ENCODE data around the gene SPAG7. TPM values are rescaled to one million over a fixed set of nuclear protein-coding genes. Genes with fewer than 3 reads are reported as not detected.
A peak's percentile ranks its signal among the peaks of the same experiment; 100 is the strongest.

SPAG7 gene
- total RNA-seq, 1 experiment from 2014 or later = 97.3 TPM

DNA sequence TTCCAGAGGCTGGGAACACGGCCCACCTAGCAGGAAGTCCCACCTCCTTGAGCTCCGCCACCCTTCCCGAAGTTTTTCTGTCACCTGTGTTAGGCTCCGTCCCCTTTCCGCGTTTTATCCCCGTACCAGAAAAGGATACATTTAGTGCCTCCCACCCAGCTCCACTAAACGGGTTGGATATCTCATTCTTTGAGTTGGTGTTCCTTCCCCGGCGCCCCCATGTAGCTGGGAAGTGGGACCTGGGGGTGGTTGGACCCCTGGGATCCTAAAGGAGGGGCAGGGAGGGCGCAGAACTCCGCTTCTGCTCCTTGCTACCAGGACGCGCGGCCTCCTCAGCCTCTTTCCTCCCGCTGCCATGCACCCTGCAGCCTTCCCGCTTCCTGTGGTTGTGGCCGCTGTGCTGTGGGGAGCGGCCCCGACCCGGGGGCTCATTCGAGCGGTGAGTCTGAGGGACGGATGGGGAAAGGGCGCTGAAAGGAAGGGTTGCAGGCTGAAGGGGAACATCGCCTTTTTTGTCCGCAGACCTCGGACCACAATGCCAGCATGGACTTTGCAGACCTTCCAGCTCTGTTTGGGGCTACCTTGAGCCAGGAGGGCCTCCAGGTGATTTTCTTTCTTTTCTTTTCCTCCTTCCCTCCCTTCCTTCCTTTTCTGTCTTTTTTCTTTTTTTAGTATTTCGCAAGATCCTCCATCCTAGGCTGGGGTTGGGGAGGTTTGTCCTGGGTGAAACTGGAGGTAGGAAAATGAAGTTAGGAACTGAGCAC is 26.9 kb downstream of the SPAG7 start:
- ChIA-PET POLR2A (interaction anchor here (0.7 to 2.6 kb wide), 8 partner anchors 8 to 57 kb away, joined by 3 to 38 read pairs (median 3); partner anchors contain the start of genes CHRNE, GP1BA, INCA1 and KIF1C), CTCF (interaction anchor here (0.5 to 2.6 kb wide), 16 partner anchors 10 to 498 kb away, joined by 3 to 38 read pairs (median 5); partner anchors contain the start of genes C1QBP, CAMTA2, CHRNE and ENO3)
- TF ChIP-seq, protein P1, sequence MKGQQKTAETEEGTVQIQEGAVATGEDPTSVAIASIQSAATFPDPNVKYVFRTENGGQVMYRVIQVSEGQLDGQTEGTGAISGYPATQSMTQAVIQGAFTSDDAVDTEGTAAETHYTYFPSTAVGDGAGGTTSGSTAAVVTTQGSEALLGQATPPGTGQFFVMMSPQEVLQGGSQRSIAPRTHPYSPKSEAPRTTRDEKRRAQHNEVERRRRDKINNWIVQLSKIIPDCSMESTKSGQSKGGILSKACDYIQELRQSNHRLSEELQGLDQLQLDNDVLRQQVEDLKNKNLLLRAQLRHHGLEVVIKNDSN (CRISPR knock-in tag; IDR thresholded peaks at IDR 0.05) = no peak
- TF ChIP-seq ZNF263 (CRISPR knock-in tag; IDR thresholded peaks at IDR 0.05; ENCODE audit: low read depth) (no peak), MXD4 (CRISPR knock-in tag; IDR thresholded peaks at IDR 0.05; ENCODE audit: borderline replicate concordance) (no peak), MYBL2 (CRISPR knock-in tag; IDR thresholded peaks at IDR 0.05) (no peak), RORB (CRISPR knock-in tag; IDR thresholded peaks at IDR 0.05) (no peak), ZNF416 (CRISPR knock-in tag; IDR thresholded peaks at IDR 0.05) (no peak), TCF7 (CRISPR knock-in tag; IDR thresholded peaks at IDR 0.05; ENCODE audit: low read depth) (no peak), ZNF138 (CRISPR knock-in tag; conservative IDR thresholded peaks at IDR 0.05) (no peak), ETV6 (CRISPR knock-in tag; IDR thresholded peaks at IDR 0.05) (peak; percentile 76), SMAD3 (CRISPR knock-in tag; IDR thresholded peaks at IDR 0.05; ENCODE audit: borderline replicate concordance) (0 out of 2 replicates have a peak, but pooled peaks have one; percentile 17), TEAD1 (CRISPR knock-in tag; IDR thresholded peaks at IDR 0.05) (no peak), GABPB1 (CRISPR knock-in tag; IDR thresholded peaks at IDR 0.05) (no peak), ZNF219 (CRISPR knock-in tag; IDR thresholded peaks at IDR 0.05; ENCODE audit: borderline replicate concordance) (no peak)
- TF ChIP-seq, protein P2, sequence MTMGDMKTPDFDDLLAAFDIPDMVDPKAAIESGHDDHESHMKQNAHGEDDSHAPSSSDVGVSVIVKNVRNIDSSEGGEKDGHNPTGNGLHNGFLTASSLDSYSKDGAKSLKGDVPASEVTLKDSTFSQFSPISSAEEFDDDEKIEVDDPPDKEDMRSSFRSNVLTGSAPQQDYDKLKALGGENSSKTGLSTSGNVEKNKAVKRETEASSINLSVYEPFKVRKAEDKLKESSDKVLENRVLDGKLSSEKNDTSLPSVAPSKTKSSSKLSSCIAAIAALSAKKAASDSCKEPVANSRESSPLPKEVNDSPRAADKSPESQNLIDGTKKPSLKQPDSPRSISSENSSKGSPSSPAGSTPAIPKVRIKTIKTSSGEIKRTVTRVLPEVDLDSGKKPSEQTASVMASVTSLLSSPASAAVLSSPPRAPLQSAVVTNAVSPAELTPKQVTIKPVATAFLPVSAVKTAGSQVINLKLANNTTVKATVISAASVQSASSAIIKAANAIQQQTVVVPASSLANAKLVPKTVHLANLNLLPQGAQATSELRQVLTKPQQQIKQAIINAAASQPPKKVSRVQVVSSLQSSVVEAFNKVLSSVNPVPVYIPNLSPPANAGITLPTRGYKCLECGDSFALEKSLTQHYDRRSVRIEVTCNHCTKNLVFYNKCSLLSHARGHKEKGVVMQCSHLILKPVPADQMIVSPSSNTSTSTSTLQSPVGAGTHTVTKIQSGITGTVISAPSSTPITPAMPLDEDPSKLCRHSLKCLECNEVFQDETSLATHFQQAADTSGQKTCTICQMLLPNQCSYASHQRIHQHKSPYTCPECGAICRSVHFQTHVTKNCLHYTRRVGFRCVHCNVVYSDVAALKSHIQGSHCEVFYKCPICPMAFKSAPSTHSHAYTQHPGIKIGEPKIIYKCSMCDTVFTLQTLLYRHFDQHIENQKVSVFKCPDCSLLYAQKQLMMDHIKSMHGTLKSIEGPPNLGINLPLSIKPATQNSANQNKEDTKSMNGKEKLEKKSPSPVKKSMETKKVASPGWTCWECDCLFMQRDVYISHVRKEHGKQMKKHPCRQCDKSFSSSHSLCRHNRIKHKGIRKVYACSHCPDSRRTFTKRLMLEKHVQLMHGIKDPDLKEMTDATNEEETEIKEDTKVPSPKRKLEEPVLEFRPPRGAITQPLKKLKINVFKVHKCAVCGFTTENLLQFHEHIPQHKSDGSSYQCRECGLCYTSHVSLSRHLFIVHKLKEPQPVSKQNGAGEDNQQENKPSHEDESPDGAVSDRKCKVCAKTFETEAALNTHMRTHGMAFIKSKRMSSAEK (CRISPR knock-in tag; IDR thresholded peaks at IDR 0.05; ENCODE audit: borderline replicate concordance) = no peak
- TF ChIP-seq, protein P3, sequence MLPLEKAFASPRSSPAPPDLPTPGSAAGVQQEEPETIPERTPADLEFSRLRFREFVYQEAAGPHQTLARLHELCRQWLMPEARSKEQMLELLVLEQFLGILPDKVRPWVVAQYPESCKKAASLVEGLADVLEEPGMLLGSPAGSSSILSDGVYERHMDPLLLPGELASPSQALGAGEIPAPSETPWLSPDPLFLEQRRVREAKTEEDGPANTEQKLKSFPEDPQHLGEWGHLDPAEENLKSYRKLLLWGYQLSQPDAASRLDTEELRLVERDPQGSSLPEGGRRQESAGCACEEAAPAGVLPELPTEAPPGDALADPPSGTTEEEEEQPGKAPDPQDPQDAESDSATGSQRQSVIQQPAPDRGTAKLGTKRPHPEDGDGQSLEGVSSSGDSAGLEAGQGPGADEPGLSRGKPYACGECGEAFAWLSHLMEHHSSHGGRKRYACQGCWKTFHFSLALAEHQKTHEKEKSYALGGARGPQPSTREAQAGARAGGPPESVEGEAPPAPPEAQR (CRISPR knock-in tag; IDR thresholded peaks at IDR 0.05) = no peak
- Mint-ChIP-seq H3K4me1 (peaks cover 32% of the 10 kb centered on the region), H3K36me3 (peaks cover 51% of the 10 kb centered on the region), H3K4me3 (peak overlapping the region; percentile 96), H3K27ac (peak overlapping the region; percentile 98), H3K9me3 (no peaks in the 10 kb centered on the region), H3K27me3 (ENCODE audit: low read depth) (no peaks in the 10 kb centered on the region)
- DNase-seq (ENCODE audit: low spot score) (peak; percentile 70), ATAC-seq (peak; percentile 38)

DNA sequence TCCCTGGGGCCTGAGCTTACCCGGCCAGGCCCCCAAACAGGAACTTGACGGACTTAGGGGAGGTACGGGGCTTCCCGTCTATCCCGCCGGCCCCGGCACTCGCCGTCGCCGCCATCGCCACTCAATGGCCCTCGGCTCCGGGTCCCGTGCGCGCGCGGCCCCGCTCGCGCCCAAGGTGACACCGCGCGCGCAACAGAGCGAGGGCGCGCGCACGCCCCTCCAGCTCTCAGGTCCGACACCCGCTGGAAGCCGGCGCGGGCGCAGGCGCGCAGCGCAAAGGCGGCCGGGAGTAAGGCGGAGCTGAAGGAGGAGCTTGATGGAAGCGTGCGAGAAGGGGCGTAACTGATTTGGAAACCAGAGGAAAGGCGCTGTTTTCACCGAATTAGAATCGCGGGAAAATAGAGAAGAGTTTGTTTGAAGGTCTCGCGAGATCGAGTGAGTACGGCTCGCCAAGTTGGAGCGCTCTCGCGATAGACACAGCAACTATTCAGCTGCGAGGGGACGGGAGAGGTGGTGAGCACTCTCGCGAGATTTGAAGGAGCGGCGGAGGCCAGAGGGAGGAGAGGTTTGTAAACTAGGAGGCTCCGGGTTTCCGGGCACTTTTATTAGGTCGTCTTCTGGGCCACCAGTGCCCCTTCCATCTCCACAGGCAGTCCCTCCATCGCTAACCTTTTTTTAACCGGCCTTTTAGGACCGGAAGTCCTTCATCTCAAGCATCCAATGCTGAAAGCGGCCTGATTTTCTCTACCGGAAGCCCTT is 27.6 kb downstream of the SPAG7 start, which contains the start of the genes RNF167 and SLC25A11:
Gene RNF167 (plus strand): TSS at position 473 of the 759 bp plus-strand sequence. CDS start 642 bp downstream, outside the sequence.
Gene SLC25A11 (minus strand): TSS at position 251 of the 759 bp plus-strand sequence. CDS start 136 bp downstream, at position 115.
- Mint-ChIP-seq H3K27ac (peak within 1 kb of the TSS; percentile 98), H3K36me3 (peaks cover 44% of the 10 kb centered on the region), H3K4me1 (peaks cover 24% of the 10 kb centered on the region), H3K27me3 (ENCODE audit: low read depth) (no peaks in the 10 kb centered on the region), H3K4me3 (peak within 1 kb of the TSS; percentile 96), H3K9me3 (no peaks in the 10 kb centered on the region)
- CTCF ChIA-PET = interaction anchor here (0.5 to 2.6 kb wide), 18 partner anchors 11 to 499 kb away, joined by 3 to 38 read pairs (median 5); partner anchors contain the start of genes C1QBP, CAMTA2, CHRNE and ENO3
- ATAC-seq (peak; percentile 84), DNase-seq (ENCODE audit: low spot score) (peak; percentile 93)
- POLR2A ChIA-PET = interaction anchor here (0.6 to 2.6 kb wide), 10 partner anchors 8 to 75 kb away, joined by 3 to 38 read pairs (median 3); partner anchors contain the start of genes CHRNE, GP1BA, INCA1 and KIF1C
- TF ChIP-seq TEAD1 (CRISPR knock-in tag; IDR thresholded peaks at IDR 0.05) (0 out of 2 replicates have a peak, but pooled peaks have one; percentile 26), GRHL2 (CRISPR knock-in tag; IDR thresholded peaks at IDR 0.05; ENCODE audit: insufficient replicate concordance, severe bottlenecking) (no peak), ESRRA (CRISPR knock-in tag; IDR thresholded peaks at IDR 0.05; ENCODE audit: borderline replicate concordance) (peak; percentile 89), GTF2I (CRISPR knock-in tag; conservative IDR thresholded peaks at IDR 0.05) (peak; percentile 88), OVOL2 (CRISPR knock-in tag; IDR thresholded peaks at IDR 0.05; ENCODE audit: borderline replicate concordance) (no peak)
- TF ChIP-seq, protein P4, sequence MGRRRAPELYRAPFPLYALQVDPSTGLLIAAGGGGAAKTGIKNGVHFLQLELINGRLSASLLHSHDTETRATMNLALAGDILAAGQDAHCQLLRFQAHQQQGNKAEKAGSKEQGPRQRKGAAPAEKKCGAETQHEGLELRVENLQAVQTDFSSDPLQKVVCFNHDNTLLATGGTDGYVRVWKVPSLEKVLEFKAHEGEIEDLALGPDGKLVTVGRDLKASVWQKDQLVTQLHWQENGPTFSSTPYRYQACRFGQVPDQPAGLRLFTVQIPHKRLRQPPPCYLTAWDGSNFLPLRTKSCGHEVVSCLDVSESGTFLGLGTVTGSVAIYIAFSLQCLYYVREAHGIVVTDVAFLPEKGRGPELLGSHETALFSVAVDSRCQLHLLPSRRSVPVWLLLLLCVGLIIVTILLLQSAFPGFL (CRISPR knock-in tag; IDR thresholded peaks at IDR 0.05; ENCODE audit: borderline replicate concordance) = no peak
- TF ChIP-seq, protein P5, sequence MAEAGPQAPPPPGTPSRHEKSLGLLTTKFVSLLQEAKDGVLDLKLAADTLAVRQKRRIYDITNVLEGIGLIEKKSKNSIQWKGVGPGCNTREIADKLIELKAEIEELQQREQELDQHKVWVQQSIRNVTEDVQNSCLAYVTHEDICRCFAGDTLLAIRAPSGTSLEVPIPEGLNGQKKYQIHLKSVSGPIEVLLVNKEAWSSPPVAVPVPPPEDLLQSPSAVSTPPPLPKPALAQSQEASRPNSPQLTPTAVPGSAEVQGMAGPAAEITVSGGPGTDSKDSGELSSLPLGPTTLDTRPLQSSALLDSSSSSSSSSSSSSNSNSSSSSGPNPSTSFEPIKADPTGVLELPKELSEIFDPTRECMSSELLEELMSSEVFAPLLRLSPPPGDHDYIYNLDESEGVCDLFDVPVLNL (CRISPR knock-in tag; IDR thresholded peaks at IDR 0.05; ENCODE audit: borderline replicate concordance, low read depth) = peak; percentile 38; the same call in 1 of the 2 replicates
- TF ChIP-seq, protein P6, sequence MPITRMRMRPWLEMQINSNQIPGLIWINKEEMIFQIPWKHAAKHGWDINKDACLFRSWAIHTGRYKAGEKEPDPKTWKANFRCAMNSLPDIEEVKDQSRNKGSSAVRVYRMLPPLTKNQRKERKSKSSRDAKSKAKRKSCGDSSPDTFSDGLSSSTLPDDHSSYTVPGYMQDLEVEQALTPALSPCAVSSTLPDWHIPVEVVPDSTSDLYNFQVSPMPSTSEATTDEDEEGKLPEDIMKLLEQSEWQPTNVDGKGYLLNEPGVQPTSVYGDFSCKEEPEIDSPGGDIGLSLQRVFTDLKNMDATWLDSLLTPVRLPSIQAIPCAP (CRISPR knock-in tag; IDR thresholded peaks at IDR 0.05) = peak; percentile 43; the same call in 1 of the 2 replicates
